H1 (cell line): ENCODE results near the gene SCN8A. TPM values are rescaled to one million over a fixed set of nuclear protein-coding genes. Genes with fewer than 3 reads are reported as not detected.

ENCODE experiments used
- CHD7 ChIP-seq: fragments of 300-600 bp; sonication (generic); IDR thresholded peaks from 2 replicates; pipeline ENCODE4 v1.7.1; 2012; ENCODE audit warnings: low read length, moderate library complexity, mild to moderate bottlenecking, inconsistent platforms; ENCODE audit not compliant: insufficient replicate concordance
- EP300 ChIP-seq, 2 experiments: IDR thresholded peaks; 1 replicate in 1 of 2; 2 replicates in 1 of 2; pipeline ENCODE4 v1.6.1; 2011 to 2012; ENCODE audit warnings: low read depth in 2 of 2, low read length in 2 of 2, mild to moderate bottlenecking in 2 of 2, borderline replicate concordance in 1 of 2, inconsistent platforms in 1 of 2, moderate library complexity in 1 of 2
- GTF2F1 ChIP-seq: IDR thresholded peaks from 2 replicates; pipeline ENCODE4 v1.6.1; 2012; ENCODE audit warnings: low read depth, low read length, improper control_type of control experiment, borderline replicate concordance
- JUND ChIP-seq: IDR thresholded peaks from 2 replicates; pipeline ENCODE4 v1.6.1; 2011; ENCODE audit warnings: mild to moderate bottlenecking, improper control_type of control experiment, low read length
- RNF2 ChIP-seq: fragments of 200-900, 300-1000 bp; sonication (generic); IDR thresholded peaks from 2 replicates; pipeline ENCODE4 v1.7.1; 2016; ENCODE audit warnings: borderline replicate concordance, low read depth, mild to moderate bottlenecking, antibody characterized with exemption, low read length; ENCODE audit not compliant: poor library complexity, severe bottlenecking; ENCODE audit errors: missing control alignments
- RXRA ChIP-seq: IDR thresholded peaks from 2 replicates; pipeline ENCODE4 v1.6.1; 2011; ENCODE audit warnings: low read depth, mild to moderate bottlenecking, low read length, moderate library complexity; ENCODE audit not compliant: insufficient read depth
- TCF12 ChIP-seq: IDR thresholded peaks from 2 replicates; pipeline ENCODE4 v1.6.1; 2011; ENCODE audit warnings: low read depth, mild to moderate bottlenecking, low read length
- polyA plus RNA-seq, 7 experiments: library from polyadenylated mRNA; depleted of rRNA in 3 of 7; stranded (reverse) in 5 of 7; unstranded in 2 of 7; fragments of >200 nt in 5 of 7; fragments of 200-250 nt in 2 of 7; gene quantifications; 1 replicate in 5 of 7; 2 replicates in 1 of 7; 4 replicates in 1 of 7; pipeline versions ENCODE4 v1.2.1 to v1.2.3, GENCODE V29; 2011 to 2013; ENCODE audit warnings: missing spikeins in 2 of 7, mixed read lengths in 2 of 7
- total RNA-seq: library from RNA; stranded (reverse); fragmentation: NEBNext Ultra II Directional; extraction: Animal tissue kit (Norgen Biotek cat#: 25700); gene quantifications from 2 replicates; pipeline ENCODE4 v1.2.1, GENCODE V29; 2021
- TF ChIP-seq, protein P1 (sequence below): IDR thresholded peaks from 2 replicates; pipeline ENCODE4 v1.6.1; 2011; ENCODE audit warnings: low read depth, mild to moderate bottlenecking, low read length; ENCODE audit not compliant: insufficient read depth

Gene SCN8A
- total and polyA plus RNA-seq, 2 of the 8 experiments (the other 6 are each of a cell fraction or from before 2014, with no cell fraction given): 6.3 to 10.7 TPM

- TF ChIP-seq CHD7 (no peak), TCF12 (no peak), JUND (no peak), RNF2 (no peak), GTF2F1 (no peak), EP300 (IDR thresholded peaks at IDR 0.05; ENCODE audit: borderline replicate concordance in 1 of 2, low read depth in 2 of 2, low read length in 2 of 2) (no peak), RXRA (no peak)
- TF ChIP-seq, protein P1, sequence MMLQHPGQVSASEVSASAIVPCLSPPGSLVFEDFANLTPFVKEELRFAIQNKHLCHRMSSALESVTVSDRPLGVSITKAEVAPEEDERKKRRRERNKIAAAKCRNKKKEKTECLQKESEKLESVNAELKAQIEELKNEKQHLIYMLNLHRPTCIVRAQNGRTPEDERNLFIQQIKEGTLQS: no peak
Observed at GRCh38 chr12:51663390-51663789, 72.4 kb downstream of the SCN8A start (continued).
